ENCODE measurements around the gene C1QTNF8. TPM values are rescaled to one million over a fixed set of nuclear protein-coding genes. Genes with fewer than 3 reads are reported as not detected.

Gene C1QTNF8
- total RNA-seq, 1 donor from 2014 or later, result not detected

- TF ChIP-seq CTCF (IDR thresholded peaks at IDR 0.05), result no peak
- no peaks in the 10 kb centered on the region for H3K36me3 ChIP-seq
- no peak for DNase-seq
- H3K4me3 ChIP-seq, result no peak overlapping the region
- peaks cover 85% of the 10 kb centered on the region for H3K27me3 ChIP-seq (ENCODE audit: low read depth)
- peaks cover 10% of the 10 kb centered on the region for H3K4me1 ChIP-seq
- no peak for ATAC-seq
- H3K27ac ChIP-seq, result no peak overlapping the region
- intact Hi-C loops (cut with DNase I), result no loop called here
- peaks cover 15% of the 10 kb centered on the region for H3K9me3 ChIP-seq
Measured at GRCh38 chr16:1084971-1085370, 11.1 kb downstream of the C1QTNF8 start.

- no peak overlapping the region for H3K27ac ChIP-seq
Measured at GRCh38 chr16:1082952-1083675, 12.9 kb downstream of the C1QTNF8 start.

GRCh38 chr16:1082266-1082951, 13.6 kb downstream of the C1QTNF8 start:
- H3K27ac ChIP-seq, result no peak overlapping the region
- no peaks in the 10 kb centered on the region for H3K4me1 ChIP-seq
- peaks cover 15% of the 10 kb centered on the region for H3K9me3 ChIP-seq
- DNase-seq (no peak), ATAC-seq (no peak)
- no peak overlapping the region for H3K4me3 ChIP-seq
- peaks cover 66% of the 10 kb centered on the region for H3K27me3 ChIP-seq (ENCODE audit: low read depth)
- no peaks in the 10 kb centered on the region for H3K36me3 ChIP-seq
- no peak for TF ChIP-seq CTCF (IDR thresholded peaks at IDR 0.05)
- intact Hi-C loops (cut with DNase I), result no loop called here

More at GRCh38 chr16:1082952-1083675, 12.9 kb downstream of the C1QTNF8 start:
- intact Hi-C loops (cut with DNase I), result no loop called here
- Histone ChIP-seq H3K9me3 (peaks cover 15% of the 10 kb centered on the region), H3K4me1 (no peaks in the 10 kb centered on the region), H3K4me3 (no peak overlapping the region), H3K27me3 (ENCODE audit: low read depth) (peaks cover 73% of the 10 kb centered on the region), H3K36me3 (no peaks in the 10 kb centered on the region)
- TF ChIP-seq CTCF (IDR thresholded peaks at IDR 0.05), result no peak
- ATAC-seq, result no peak
- DNase-seq, result no peak

GRCh38 chr16:1081734-1082265, 14.2 kb downstream of the C1QTNF8 start:
- H3K4me3 ChIP-seq, result no peak overlapping the region
- H3K27me3 ChIP-seq (ENCODE audit: low read depth), result peaks cover 66% of the 10 kb centered on the region
- H3K9me3 ChIP-seq, result peaks cover 15% of the 10 kb centered on the region
- H3K4me1 ChIP-seq, result no peaks in the 10 kb centered on the region
- DNase-seq (no peak), ATAC-seq (no peak)
- H3K27ac ChIP-seq, result no peak overlapping the region
- no peak for TF ChIP-seq CTCF (IDR thresholded peaks at IDR 0.05)
- H3K36me3 ChIP-seq, result no peaks in the 10 kb centered on the region
- intact Hi-C loops (cut with DNase I), result no loop called here

GRCh38 chr16:1080801-1081733, 15.0 kb downstream of the C1QTNF8 start:
- no peak for ATAC-seq

More at GRCh38 chr16:1080801-1081733, 15.0 kb downstream of the C1QTNF8 start:
- Histone ChIP-seq H3K36me3 (no peaks in the 10 kb centered on the region), H3K9me3 (peaks cover 15% of the 10 kb centered on the region), H3K4me1 (no peaks in the 10 kb centered on the region), H3K27me3 (ENCODE audit: low read depth) (peaks cover 66% of the 10 kb centered on the region), H3K4me3 (no peak overlapping the region), H3K27ac (no peak overlapping the region)
- no peak for DNase-seq
- no peak for TF ChIP-seq CTCF (IDR thresholded peaks at IDR 0.05)
- intact Hi-C loops (cut with DNase I), result no loop called here
